BE2C (cell line): Measurements from ENCODE around the gene KAZN.

ENCODE experiments used
- DNase-seq: peaks from one replicate; pipeline ENCODE4 v3.0.0-alpha.2; 2020
- H3K27me3 ChIP-seq: fragments of 250-450 bp; sonication (Bioruptor Pico); 2 replicates; pipeline ENCODE4 v1.5.1; 2020; ENCODE audit warnings: mild to moderate bottlenecking
- H3K36me3 ChIP-seq: fragments of 250-450 bp; sonication (Bioruptor Pico); 2 replicates; pipeline ENCODE4 v1.5.1; 2020; ENCODE audit warnings: mild to moderate bottlenecking
- H3K4me1 ChIP-seq: fragments of 250-450 bp; sonication (Bioruptor Pico); 2 replicates; pipeline ENCODE4 v1.5.1; 2020
- H3K4me3 ChIP-seq: 2 replicates; pipeline ENCODE4 v1.5.1; 2011; ENCODE audit warnings: low read depth, low read length
- H3K9me3 ChIP-seq: fragments of 250-450 bp; sonication (Bioruptor Pico); 2 replicates; pipeline ENCODE4 v1.5.1; 2020
- CTCF ChIP-seq: IDR thresholded peaks from 2 replicates; pipeline ENCODE4 v1.5.1; 2012; ENCODE audit warnings: mild to moderate bottlenecking, low read depth, low read length

KAZN gene

GRCh38 chr1:14875524-14876509 is 277.3 kb downstream of the KAZN start:
- no peak for TF ChIP-seq CTCF
- no peaks in the 10 kb centered on the region for H3K27me3 ChIP-seq
- H3K4me1 ChIP-seq, result no peaks in the 10 kb centered on the region
- H3K4me3 ChIP-seq, result no peak overlapping the region
- no peak for DNase-seq
- no peaks in the 10 kb centered on the region for H3K9me3 ChIP-seq
- H3K36me3 ChIP-seq, result no peaks in the 10 kb centered on the region

GRCh38 chr1:14876747-14877146 is 278.3 kb downstream of the KAZN start:
- H3K9me3 ChIP-seq, result no peaks in the 10 kb centered on the region
- H3K4me3 ChIP-seq, result no peak overlapping the region
- no peaks in the 10 kb centered on the region for H3K4me1 ChIP-seq
- DNase-seq, result no peak
- H3K36me3 ChIP-seq, result no peaks in the 10 kb centered on the region
- TF ChIP-seq CTCF, result no peak
- no peaks in the 10 kb centered on the region for H3K27me3 ChIP-seq

DNA sequence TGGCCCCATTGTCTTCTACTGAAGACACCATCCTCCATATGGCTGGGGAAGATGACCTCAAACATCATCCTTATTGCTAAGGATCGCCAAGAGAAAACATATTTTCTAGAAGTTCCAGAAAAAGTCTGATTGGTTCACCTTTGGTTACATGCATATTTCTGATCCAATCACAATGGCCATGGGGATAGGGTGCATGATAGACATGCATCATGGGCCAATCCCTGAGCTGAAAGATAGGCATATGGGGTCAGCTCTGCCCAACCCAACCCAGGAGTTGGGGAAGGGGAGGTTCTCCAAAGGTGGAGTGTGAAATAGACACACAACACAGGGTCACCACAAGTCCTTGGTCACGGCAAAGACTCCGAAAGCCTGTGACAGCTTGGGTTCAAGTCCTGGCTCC is 278.7 kb downstream of the KAZN start:
- no peaks in the 10 kb centered on the region for H3K4me1 ChIP-seq
- H3K4me3 ChIP-seq, result no peak overlapping the region
- no peaks in the 10 kb centered on the region for H3K36me3 ChIP-seq
- no peak for TF ChIP-seq CTCF
- no peaks in the 10 kb centered on the region for H3K9me3 ChIP-seq
- DNase-seq, result no peak
- no peaks in the 10 kb centered on the region for H3K27me3 ChIP-seq

DNA sequence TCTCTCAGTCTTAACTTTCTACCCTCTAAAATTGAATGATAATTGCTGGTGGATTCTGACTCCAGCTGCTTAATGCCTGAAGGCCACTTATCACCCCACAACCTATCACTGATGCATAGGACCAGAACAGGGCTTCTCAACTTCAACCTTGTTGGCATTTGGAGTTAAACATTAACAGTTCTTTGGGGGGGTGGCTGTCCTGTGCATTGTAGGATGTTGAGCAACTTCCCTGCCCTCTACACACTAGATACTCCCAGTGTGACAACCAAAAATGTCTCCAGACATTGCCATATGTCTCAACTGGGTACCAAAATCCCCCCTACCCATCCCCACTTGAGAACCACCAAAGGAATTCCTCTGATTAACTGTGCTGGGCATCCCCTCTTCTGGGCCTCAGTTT is 279.6 kb downstream of the KAZN start:
- TF ChIP-seq CTCF, result no peak
- H3K4me1 ChIP-seq, result no peaks in the 10 kb centered on the region

GRCh38 chr1:14878951-14879350 is 280.5 kb downstream of the KAZN start:
- no peaks in the 10 kb centered on the region for H3K36me3 ChIP-seq
- H3K4me1 ChIP-seq, result no peaks in the 10 kb centered on the region
- DNase-seq, result no peak
- H3K27me3 ChIP-seq, result no peaks in the 10 kb centered on the region
- no peak for TF ChIP-seq CTCF
- no peaks in the 10 kb centered on the region for H3K9me3 ChIP-seq
- H3K4me3 ChIP-seq, result no peak overlapping the region

More for the DNA sequence above, 279.6 kb downstream of the KAZN start:
- Histone ChIP-seq H3K9me3 (no peaks in the 10 kb centered on the region), H3K27me3 (no peaks in the 10 kb centered on the region), H3K36me3 (no peaks in the 10 kb centered on the region), H3K4me3 (no peak overlapping the region)
- DNase-seq, result no peak
